Head of caudate nucleus (tissue), 42 donors: ENCODE measurements around the gene VPS37B.
"Not testable (repeated sequence)": the region's sequence is repeated elsewhere in the genome, so short reads cannot be mapped to it uniquely, and the experiment has no call there.

Source experiments
- DNase-seq, 42 donors: peaks; one replicate each; pipeline versions ENCODE4 v3.0.0 to v3.0.0-alpha.2; 2020 to 2021; ENCODE audit warnings: mixed read lengths in 7 of 42
- intact Hi-C: fragments of 100-400 bp; cut with DNase I; formaldehyde crosslinking; loops from one replicate; pipeline ENCODE4 v1.15.0; 2022

VPS37B gene, protein sequence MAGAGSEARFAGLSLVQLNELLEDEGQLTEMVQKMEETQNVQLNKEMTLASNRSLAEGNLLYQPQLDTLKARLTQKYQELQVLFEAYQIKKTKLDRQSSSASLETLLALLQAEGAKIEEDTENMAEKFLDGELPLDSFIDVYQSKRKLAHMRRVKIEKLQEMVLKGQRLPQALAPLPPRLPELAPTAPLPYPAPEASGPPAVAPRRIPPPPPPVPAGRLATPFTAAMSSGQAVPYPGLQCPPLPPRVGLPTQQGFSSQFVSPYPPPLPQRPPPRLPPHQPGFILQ

DNA sequence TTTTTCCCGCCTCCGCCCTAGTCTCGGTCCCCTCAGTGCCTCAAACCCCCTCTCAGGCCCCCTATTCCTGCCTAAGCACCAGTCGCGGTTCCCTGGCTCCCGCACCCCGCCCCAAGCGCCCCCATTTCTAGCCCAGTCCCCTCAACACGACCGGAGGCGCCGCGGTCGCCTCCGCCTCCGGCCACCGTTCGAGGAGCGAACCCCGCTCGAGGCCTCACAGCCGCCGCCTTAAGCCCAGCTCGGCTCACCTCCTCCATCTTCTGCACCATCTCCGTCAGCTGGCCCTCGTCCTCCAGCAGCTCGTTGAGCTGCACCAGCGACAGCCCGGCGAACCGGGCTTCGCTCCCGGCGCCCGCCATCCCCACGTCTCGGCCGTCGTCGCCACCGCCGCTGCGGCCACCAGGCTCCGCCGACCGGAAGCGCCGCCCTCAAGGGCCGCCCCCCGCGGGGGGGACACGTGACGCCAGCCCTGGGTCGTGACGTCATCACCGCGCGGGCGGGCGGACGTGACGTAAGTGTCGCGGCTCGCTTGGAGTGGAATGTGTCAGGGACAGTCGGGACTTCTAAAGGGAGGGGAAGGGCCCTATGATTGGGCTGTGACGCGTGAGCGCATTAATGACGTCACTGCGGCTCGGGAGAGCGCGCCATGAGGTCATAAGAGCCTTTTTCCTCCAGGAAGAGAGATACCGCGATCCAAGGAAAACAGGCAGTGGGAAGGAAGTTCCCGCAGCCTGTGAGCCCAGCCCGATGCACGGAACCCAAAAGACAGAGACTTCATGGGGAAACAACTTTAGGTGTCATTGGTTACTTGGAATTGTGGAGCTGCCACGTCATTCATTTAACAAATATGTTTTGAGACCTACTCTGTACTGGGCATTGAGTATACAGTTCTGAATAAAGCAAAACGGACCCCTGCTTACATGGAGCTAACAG, at the start of gene VPS37B:
Gene VPS37B, minus strand, starts transcription at position 421 of the 933 bp plus-strand sequence. Its CDS starts 62 bp downstream, at position 359.
- DNase-seq: peak; percentile 52 to 89 (median 76)
- intact Hi-C loops: no loop called here

DNA sequence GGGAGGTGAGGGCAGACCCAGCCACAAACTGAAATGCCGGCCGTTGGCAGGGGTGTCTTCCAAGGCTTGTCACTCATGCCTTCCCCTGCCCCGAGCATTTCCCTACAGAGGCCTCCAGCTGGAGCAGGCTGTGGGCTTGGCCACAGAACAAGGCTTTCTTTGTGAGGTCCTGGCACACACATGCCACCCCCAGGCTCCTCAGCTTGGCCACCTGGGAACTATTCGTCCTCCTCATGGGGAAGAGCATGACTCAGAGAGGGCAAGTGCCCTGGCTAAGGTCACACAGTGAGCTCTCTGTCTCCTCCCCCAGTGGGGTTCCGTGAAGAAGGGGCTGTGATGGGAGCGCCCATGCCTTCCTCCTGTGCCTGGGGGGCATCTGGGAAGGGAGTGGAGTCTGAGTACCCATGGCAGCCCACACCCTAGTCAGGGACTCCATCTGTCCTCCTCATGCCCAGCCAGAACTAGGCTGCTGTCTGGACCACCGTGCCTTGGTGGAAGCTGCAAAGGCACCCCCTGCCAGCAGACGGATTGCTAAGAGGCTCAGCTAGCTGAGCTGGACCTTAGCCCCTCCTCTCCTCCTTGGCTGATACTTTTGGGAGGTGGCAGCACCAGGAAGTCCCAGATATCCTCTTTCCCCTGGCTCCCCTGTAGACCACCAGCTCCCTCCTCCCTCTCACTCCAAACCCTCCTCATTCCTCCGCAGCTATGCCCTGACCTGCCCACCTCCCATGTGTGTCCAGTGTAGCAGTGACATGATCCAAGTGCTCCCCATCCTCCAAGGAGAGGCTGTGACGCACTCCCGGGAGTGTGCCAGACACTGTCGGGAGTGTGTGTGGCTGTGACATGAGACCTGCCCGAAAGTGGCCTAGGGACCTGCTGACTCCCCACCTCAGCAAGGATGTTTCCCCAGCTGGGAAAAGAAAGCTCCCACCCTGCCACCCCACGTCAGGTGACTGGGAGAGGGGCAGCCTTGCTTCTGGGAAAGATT, 49.0 kb upstream of the VPS37B start:
- intact Hi-C loops: no loop called here
- peak; percentile 62 to 94 (median 80) for DNase-seq

DNA sequence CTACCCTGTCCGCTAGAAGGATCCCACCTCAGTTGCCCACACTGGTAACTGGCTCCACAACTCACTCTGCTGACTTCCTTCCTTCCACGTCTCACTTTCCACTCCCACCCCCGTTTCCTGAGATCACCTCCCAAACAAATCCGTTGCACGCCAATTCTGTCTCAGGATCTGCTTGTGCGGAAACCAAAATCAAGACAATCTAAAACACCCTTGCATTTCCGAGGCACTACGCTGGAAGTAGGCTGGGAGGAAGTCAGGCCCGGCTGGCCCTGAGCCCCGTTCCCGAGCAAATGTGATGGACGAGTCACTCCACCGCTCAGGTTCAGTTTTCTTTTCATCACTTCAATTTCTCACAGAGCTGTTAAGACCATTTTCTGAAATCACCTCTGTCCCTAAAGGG, 47.3 kb upstream of the VPS37B start:
- DNase-seq: peak in 9 of 42 donors; percentile 18 to 54 (median 43)
- intact Hi-C loops: no loop called here

DNA sequence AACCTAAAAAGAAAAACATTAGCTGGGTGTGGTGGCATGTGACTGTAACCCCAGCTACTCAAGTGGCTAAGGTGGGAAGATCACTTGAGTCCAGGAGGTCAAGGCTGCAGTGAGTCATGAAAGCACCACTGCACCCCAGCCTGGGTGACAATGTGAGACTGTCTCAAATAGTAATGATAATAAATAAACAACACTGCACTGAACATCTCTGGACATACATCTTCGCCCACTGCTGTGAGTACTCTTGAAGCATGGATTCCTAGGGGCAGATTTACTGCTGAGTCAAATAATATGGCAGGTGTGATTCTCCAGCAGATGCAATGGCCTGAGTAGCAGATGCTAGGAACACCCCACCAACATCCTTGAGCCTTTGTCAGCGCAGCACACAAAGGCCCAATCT, 46.7 kb upstream of the VPS37B start:
- DNase-seq: no peak
- intact Hi-C loops: no loop called here

DNA sequence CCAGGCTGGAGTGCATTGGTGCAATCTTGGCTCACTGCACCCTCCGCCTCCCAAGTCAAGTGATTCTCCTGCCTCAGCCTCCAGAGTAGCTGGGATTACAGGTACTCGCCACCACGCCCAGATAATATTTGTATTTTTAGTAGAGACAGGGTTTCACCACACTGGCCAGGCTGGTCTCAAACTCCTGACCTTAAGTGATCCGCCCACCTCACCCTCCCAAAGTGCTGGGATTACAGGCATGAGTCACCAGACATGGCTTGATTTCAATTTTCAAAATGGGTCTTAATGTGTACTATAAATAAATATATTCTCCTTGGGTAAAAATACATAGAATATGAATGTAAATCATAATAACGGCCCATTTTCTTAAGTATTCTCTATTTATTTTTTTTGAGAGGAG, 45.4 kb upstream of the VPS37B start:
- DNase-seq, intact Hi-C loops: not testable (repeated sequence)

DNA sequence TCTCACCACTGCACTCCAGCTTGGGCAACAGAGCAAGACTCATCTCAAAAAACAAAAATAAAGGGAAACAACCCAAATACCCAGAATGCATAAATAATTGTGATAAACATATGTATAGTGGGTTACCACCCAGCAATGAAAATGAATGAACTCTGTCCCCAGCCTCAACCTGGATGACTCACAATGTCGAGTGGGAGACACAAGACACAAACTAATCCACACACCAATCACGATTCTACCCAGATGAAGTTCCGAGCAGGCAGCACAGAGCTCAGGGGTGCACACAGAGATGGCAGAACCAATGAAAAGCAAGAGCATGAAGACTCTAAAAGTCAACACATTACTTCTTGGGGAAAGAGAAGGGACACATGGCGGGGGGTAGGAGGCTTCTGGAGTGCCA, 43.2 kb upstream of the VPS37B start:
- intact Hi-C loops: no loop called here

DNA sequence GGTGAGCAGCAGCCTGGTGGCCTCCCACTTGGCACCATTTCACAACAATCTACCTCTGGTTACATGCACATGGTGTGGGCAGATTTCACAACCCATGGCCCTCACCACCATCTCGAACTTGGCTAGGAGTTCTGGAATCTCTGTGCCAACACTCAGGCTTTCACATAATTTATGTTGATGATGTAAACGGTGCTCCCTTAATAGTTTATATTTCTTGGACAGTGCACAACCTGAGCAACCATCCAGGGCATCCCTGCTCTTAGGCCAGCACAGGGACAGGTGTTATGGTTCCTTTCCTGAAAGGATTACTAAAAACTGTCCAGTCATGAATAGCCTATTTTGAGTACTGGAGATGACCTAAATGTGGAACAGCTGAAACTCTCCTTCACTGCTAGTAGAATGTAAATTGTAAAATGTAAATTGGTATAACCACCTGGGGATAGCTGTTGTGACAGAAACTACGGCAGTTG, 41.7 kb upstream of the VPS37B start:
- no peak for DNase-seq
- intact Hi-C loops: no loop called here

More for the DNA sequence above, 43.2 kb upstream of the VPS37B start:
- peak in 14 of 42 donors; percentile 38 to 71 (median 56) for DNase-seq

DNA sequence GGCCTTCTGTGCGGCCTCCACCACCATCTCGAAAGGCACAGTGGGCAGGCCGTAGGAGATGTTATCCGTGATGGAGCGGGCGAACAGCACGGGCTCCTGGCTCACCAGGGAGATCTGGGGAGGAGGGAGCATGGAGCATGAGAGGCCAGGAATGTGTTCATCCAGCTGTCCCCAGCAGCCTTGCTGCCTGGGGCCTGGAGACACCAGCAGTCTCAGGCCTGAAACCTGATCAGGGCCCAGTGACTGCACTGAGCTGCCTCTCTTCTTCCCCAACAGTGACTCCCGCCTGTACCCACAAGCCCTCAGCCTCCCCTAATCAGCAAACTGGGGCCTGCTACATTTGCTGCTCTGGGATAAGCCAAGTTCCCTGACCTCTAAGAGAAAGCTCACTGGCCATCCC, 39.4 kb upstream of the VPS37B start:
- intact Hi-C loops: no loop called here
- DNase-seq: no peak

DNA sequence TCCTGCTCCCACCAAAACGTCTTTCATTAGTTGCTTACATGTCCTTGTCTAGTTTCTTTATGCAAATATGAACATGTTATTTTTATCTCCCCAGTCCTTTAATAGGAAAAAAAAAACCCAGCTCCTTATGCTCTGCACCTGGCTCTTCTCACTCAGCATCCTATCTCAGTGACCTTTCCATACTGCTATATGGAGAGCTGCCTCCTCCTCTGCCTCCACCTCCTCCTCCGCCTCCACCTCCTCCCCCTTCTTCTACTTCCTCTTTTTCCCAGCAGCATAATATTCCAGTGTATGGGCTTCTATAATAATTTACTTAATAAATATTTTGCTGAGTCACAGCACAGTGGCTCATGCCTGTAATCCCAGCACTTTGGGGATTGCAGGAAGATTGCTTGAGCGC, 38.8 kb upstream of the VPS37B start:
- DNase-seq: no peak
- intact Hi-C loops: no loop called here

DNA sequence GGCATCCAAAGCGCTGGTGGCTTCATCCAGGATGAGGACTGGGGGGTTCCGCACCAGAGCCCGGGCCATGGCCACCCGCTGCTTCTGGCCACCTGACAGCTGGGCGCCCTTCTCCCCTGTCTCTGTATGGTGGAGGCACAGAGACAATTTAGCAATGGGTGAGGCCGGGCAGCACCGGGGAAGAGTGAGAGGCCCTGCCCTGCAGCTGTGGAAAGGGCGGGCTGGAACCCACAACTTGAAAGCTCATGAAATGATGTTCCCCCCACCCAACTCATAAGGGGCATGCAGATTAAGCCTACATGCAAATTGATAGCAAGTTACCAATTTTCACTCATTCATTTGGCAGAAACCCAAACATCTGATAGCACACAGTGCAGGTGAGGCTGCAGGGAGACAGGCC, 36.3 kb upstream of the VPS37B start:
- DNase-seq: no peak
- intact Hi-C loops: no loop called here

DNA sequence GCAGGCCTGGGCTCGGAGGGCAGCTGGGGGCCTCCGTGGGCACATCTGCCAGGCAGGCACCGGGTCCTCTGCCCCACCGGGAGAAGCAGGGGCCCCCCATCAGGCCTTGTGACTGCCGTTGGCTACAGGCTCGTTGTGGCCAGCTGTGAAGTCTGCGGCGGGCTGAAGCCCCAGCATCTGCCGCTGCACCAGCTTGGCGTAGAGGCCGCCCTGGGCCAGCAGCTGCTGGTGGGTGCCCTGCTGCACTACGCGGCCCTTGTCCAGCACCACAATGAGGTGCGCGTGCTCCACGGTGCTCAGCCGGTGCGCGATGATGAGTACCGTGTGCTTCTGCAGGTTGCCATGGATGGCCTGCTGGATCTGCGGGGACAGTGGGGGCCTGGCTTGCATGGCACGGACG, 33.9 kb upstream of the VPS37B start:
- no peak for DNase-seq
- intact Hi-C loops: no loop called here

DNA sequence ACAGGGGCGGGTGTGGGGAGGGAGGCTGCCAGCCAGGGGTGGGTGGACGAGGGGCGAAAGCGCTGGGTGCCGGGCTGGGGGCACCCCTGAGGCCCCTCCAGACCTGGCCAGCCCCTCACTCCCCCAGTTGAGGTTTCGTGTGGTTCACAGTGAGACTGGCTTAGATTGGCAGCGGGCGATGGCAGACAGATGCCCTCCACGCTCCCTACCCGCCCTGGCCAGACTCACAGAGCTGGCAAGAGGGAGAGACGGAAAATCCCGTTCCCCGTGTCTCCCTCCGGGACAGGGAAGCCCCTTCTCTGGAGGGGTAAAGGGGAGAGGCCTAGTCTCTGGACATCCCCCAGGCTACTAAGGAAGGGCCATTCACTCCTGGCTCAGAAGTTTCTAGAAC, 33.2 kb upstream of the VPS37B start:
- intact Hi-C loops: no loop called here
- no peak for DNase-seq

DNA sequence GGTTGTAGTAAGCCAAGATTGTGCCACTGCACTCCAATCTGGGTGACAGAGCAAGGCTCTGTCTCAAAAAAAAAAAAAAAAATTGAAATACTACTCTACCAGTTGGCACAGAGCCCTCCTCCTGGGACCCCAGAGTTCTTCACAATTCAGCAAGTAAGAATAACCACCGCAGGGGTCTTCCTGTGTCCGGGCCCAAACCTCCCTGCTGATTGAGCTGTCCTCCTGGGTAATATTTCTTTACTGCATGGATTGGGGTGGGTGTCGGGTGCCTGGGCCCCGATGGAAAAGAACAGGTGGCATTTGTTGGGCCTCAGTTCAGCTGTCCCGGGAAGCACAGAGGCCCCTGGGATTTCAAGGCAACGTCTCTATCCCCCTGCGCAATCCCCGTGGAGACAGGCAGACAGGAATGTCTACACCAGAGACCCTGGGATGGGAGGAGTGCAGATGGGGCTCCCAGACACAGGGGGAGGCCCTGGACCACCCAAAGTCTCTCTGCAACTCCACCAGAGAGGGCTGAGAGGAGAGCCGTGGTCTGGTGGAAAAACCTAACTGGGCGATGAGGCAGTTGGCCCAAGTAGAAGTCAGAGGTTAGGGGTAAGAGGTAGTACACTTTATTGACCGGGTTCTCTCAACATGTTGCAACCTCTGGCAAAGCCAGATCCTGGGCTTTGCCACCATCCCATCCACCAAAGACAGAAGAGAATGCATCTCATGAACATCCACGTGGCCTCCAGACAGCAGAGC, 32.7 kb upstream of the VPS37B start:
- no peak for DNase-seq
- intact Hi-C loops: no loop called here

DNA sequence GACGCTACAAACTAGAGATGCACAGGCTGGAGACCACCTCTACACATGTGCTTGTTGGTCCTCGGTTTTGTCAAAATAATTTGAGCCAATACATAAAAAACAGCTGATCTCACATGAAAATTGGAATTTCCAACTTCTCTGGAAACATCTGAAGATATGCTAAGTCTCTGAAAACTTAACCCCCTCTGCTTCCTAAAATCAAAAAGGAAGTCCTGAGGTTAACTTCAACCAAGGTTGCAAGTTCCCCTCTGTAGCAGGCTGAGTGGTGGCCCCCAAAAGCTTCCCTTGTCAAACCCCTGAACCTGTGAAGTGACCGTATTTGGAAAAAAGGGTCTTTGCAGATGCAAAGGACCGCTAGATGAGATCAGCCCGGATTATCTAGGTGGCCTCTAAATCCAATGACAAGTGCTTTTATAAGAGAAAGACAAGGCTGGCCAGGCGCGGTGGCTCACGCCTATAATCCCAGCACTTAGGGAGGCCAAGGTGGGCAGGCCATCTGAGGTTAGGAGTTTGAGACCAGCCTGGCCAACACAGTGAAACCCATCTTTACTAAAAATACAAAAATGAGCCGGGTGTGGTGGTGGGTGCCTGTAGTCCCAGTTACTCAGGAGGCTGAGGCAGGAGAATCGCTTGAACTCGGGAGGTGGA, 32.0 kb upstream of the VPS37B start:
- intact Hi-C loops: no loop called here
- DNase-seq: no peak

DNA sequence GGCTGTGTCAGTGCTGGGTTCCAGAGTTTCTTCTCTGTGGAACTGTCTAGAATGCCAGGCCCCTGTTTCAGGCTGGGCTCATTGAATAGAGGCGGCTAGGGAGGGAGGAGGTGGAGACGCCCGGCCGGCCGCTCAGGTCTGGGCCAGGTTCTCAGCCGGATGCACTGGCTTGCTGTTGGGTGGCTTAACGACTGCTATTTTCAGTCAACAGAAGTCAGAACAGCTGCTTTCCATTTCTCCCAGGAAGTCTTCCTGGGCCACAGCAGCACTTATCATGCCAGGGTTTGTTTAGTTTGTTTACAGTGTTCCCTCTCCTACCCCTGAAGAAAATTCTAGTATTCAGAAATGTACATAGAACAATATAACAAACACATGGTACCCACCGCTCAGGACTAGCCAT, 26.0 kb upstream of the VPS37B start:
- intact Hi-C loops: no loop called here
- no peak for DNase-seq

DNA sequence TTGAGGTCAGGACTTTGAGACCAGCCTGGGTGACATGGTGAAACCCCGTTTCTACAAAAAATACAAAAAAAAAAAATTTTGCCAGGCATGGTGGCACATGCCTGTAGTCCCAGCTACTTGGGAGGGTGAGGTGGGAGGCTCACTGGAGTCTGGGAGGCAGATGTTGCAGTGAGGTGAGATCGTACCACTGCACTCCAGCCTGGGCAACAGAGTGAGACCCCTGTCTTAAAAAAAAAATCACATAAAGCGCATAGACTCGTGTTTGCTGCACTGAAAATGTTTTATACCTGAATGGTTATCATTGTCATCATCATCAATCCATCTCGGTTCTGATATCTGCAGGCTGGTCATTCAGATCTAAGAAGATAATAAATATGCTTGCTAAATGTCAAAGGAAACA, 24.8 kb upstream of the VPS37B start:
- no peak for DNase-seq
- intact Hi-C loops: no loop called here

DNA sequence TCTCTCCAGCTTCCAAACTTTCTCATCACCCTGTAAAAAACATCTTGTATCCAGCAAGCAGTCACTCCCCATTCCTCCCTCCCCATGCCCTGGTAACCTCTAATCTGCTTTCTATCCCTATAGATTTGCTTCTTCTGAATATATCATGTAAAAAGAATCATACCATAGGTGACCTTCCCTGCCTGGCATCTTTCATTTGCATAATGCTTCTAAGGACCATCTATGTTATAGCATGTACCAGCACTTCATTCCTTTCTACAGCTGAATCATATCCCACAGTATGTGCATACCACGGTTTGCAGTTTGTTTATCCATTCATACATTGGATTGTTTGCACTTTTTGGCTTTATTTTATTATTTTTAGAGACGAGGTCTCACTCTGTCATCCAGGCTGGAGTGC, 22.9 kb upstream of the VPS37B start:
- no peak for DNase-seq
- intact Hi-C loops: no loop called here
